HT-29 (cell line): ENCODE data around the gene AGPAT3. TPM values are rescaled to one million over a fixed set of nuclear protein-coding genes. Genes with fewer than 3 reads are reported as not detected.

Experiments used
- DNase-seq: peaks from one replicate; pipeline ENCODE4 v3.0.0-alpha.2; 2015; ENCODE audit warnings: low spot score
- total RNA-seq: library from RNA; depleted of rRNA; stranded (reverse); fragments of >200 nt; shearing (Covaris generic); gene quantifications from 2 replicates; pipeline ENCODE4 v1.2.3, GENCODE V29; 2014

Gene AGPAT3
- total RNA-seq, 1 experiment from 2014 or later, result 39.6 TPM

DNA sequence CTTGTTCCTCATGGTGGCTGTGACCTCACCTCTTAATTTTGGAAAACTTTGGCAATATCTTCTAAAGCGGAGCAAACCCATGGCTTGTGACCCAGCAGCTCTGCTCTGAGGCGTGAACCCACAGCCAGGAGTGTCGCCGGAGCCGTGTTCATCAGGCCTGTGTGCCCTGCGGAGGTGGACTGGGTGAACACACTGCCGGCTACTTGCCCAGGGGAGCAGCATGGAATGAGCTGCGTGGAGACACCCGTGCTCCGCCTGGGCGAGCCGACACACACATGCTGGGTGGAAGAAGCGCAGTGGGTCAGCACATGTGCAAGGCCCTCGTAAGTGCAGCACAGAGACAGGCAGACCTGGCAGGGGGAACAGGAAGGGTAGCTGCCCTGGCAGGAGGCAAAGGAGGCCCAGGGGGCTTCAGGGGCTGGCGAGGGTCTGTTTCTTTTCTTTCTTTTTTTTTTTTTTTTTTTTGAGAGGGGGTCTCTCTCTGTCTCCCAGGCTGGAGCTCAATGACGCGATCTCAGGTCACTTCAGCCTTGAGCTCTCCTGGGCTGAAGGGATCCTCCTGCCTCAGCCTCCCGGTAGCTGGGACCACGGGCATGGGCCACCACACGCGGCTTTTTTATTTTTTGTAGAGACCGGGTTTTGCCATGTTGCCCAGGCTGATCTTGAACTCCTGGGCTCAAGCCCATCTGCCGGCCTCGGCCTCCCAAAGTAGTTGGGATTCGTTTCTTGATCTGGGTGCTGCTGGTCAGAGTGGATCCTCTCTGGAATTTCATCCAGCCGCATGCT, 41.8 kb downstream of the AGPAT3 start:
- DNase-seq, result no peak

DNA sequence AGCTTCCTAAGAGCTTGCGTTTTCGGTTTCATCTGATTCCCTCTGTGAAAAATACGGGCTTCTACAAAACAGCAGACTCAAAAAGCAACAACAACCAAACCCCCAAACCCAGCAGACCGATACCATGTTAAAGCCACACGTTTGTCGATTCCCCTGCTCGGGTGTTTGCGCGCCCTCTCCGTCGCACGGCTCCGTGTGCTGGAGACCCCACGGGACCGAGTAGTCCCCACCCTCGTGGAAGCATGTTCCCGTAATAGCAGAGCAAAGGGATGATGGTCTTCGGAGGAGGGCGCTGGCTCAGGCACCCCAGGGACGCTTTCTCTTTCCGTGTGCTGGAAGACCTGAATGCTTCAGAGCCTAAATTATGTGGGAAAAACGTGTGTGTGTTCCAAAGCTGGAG, 42.7 kb downstream of the AGPAT3 start:
- no peak for DNase-seq

GRCh38 chr21:43908167-43908566, 43.1 kb downstream of the AGPAT3 start:
- no peak for DNase-seq

GRCh38 chr21:43909741-43910400, 44.8 kb downstream of the AGPAT3 start:
- no peak for DNase-seq

- DNase-seq, result no peak
Observed at GRCh38 chr21:43910460-43910859, 45.4 kb downstream of the AGPAT3 start.

DNA sequence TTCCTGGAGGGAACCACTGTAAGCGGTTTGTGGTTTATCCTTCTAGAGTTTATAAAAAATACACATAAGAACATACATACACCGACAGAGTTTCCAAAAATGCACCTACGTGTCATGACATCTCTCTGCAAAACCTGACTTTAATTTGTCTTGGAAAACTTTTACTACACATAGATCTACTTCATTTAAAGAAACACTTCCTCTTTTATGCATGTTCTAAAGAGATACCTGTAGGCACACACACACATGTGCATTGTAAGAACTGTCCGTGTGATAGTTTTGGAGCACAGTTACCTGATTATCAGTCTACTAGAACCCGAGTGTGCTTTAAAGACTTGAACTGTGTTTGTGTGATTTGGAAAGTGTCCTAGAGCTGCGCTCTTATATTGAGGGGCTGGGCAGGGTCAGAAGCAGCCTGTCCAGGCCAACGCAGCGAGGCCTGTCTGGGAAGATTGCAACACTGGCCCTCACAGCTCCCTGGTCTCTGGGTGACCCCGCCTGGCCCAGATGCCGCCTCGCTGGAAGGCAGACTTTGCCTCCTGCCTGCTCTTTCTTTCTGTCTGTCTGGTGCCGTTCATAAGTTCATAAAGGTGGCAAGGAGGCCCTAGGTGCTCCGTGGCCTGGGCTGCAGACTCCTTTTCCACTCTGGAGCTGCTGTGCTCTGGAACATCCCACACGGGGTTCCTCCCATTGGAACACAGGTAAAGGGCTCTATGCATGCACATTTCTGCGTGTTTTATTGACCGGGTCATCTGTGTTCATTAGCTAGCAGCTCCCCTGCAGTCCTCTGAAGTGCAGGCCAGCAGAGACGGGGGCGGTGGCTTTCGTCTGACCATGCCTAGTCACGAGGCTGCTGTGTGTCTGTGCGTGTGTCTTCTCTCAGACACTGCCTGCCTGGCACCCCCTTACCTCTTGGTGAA, 46.3 kb downstream of the AGPAT3 start:
- DNase-seq, result no peak

DNA sequence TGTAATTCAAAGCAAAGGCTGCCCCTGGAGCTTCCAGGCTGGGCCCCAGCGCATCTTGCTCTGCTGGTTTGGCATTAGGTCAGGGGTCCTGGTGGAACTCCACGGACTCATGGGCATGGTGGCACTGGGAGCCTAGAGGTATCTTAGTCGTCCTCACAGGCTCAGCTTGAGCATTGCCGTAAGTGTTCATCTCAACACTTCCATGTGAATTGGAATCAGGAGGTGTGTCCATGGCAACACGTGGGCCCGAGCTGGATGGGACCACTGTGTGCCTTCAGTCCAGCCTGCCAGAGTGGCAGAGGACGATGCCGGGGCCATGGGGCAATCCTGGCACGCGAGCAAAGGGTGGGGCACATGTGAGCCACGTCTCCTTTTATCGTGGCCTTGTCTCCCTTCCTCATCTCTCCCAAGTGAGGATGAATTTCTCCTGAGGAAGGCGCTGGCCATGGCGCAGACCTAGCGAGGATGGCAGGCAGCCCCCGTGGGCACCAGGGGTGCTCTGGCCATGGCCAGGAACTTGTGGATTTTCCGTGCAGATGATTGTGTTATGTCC, 47.0 kb downstream of the AGPAT3 start:
- no peak for DNase-seq

GRCh38 chr21:43912500-43912899, 47.5 kb downstream of the AGPAT3 start:
- no peak for DNase-seq

DNA sequence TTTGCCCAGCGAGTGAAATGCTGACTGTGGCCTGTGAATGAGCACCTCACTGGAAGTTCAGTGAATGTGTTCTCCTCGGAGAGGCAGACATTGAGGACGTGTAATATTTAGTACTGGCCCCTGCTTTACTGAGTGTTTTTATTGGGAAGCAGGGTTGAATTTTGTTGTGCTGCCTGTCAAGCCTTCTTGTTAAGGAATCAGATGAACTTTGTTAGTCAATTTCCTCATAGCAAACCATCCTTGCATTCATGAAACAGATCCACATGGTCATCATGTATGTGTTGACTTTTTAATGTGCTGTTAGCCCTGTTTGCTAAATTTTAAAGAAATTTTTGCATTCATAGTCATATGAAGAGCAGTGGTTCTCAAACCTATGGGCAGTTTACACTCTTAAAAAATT, 47.9 kb downstream of the AGPAT3 start:
- no peak for DNase-seq

- DNase-seq, result no peak
Observed at GRCh38 chr21:43913928-43914327, 48.9 kb downstream of the AGPAT3 start.

- no peak for DNase-seq
Observed at GRCh38 chr21:43916076-43916475, 51.1 kb downstream of the AGPAT3 start.

GRCh38 chr21:43916691-43917514, 51.9 kb downstream of the AGPAT3 start:
- DNase-seq, result no peak

DNA sequence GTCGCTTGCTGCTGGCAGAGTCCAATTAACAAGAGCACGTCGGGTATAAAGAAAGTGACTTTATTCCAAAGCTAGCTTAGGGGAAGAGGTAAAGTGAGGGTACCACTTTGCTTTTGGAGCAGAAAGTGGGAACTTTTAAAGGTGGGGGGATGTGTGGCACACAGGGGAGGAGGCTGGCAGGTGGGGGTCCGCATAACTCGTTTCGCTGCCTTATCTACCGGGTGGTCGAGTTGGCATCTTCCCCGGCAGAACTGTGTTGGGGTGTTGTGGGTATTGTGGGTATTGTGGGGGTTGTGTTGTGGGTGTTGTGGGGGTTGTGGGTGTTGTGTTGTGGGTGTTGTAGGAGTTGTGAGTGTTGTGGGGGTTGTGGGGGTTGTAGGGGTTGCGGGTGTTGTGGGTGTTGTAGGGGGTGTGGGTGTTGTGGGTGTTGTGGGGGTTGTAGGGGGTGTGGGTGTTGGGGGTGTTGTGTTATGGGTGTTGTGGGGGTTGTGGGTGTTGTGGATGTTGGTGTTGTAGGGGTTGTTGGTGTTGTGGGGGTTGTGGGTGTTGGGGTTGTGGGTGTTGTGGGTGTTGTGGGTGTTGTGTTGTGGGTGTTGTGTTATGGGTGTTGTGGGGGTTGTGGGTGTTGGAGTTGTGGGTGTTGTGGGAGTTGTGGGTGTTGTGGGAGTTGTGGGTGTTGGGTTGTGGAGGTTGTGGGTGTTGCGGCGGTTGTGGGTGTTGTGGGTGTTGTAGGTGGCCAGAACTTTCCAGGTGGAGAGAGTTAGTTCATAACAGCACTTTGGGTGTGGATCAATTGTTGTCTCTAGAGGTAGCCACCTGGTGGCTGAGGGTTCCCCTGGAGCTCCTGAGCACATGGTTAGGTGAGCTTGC, 52.7 kb downstream of the AGPAT3 start:
- DNase-seq, result peak; percentile 28

- DNase-seq, result no peak
Observed at GRCh38 chr21:43918385-43918947, 53.4 kb downstream of the AGPAT3 start.

GRCh38 chr21:43919283-43919682, 54.3 kb downstream of the AGPAT3 start:
- no peak for DNase-seq

GRCh38 chr21:43919871-43920801, 55.1 kb downstream of the AGPAT3 start:
- no peak for DNase-seq

GRCh38 chr21:43921571-43921978, 56.6 kb downstream of the AGPAT3 start:
- DNase-seq, result no peak
